ENCODE data around the gene OPCML.

Gene OPCML

DNA sequence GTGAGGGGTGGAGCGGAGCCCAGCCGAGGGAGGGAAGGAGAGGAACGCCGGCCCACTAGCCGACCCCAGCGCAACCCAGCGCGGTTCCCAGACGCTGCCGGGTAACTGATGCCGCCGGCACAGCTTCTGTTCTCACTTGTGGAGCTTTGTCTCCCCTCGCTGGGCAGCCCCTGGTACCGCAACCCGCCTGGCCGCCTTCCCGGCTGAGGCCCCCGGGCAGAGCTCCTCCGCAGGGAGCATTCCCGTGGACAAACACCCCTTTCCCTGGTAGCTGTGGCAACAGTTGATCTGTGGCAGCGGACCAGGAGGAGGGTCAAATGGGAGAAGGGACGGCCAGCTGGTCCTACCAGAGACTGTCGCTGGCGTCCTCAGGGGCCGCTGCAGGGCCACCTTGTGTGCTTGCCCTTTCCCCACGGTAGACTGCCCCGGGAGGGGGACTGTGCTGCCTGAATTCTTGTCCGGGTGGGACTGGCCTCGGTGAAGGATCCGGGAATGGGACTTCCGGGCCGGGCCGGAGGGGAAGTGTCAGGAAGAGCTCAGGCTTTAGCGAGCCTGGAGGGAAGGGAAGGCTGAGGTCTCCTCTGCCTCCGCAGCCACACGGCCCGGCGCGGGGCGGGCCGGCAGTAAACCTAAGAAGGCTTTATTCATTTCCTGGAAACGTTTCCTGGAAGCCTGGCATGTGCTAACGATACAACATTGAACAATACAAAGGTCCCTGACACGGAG lies 468.0 kb downstream of the OPCML start:
- no peak for DNase-seq

DNA sequence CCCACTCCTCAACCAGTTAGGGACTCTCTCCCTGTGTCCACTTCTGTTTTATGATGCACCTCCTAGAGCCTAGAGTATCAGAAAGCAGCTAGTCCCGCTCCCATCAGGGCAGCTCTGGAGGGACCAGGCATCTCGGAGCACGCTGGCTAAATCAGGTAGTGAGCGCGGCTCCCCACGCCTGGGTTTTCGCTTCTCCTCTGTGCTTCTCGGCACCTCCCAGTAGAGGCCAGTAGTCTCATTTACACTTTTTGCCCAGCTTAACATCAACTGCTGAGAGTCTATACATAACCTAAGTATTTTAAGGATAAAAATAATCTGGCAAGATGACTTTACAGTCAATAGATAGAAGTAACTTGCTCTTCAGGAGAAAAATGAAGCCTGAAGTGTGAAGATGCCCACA lies 473.8 kb downstream of the OPCML start:
- no peak for DNase-seq

DNA sequence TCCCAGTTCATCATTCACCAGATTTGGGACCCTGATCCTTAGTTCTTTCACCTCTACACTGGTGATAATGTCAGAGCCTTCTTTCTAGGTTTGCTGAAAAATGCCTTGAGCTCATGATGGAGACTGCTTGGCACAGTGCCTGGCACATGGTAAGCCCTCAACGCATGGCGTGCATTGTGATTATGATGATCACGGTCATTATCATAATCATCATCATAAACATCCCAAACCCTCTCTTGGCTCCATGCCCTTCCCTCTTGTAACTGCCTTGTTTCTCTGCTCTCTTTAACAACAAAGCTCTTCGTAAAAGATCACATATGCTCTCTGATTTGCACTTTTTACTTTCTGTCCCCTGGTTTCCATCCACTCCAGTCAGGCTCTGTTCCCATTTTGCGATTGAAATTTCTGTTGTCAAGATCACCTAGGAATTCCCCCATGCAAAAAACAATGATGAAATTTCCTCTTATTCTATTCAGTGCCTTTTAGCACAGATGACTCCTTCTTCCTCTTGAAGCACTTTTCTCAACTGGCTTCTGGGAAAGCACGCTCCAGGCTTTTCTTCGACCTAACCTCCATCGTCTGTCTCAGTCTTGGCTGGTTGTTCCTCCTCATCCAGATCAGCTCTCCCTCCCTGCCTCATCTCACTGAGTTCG lies 479.1 kb downstream of the OPCML start:
- DNase-seq: no peak

DNA sequence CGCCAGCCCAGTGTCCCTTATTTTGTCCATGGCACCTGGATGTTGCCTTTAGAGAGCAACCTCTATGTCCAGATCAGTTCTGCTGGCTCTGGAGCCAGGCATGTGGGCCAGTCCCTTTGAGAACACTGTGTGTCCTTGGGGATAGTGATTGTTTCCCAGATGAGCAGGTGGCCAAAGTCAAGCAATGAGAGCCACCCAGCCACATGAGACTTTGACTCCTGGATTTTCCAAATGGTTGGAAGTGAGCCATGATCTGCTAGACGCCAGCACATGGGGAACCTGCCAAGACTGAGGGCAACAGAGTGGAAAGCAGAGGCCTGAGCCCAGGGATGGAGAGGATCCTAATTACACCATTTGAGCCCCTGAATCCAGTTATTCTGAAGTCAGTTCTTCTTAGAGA lies 479.8 kb downstream of the OPCML start:
- no peak for DNase-seq

DNA sequence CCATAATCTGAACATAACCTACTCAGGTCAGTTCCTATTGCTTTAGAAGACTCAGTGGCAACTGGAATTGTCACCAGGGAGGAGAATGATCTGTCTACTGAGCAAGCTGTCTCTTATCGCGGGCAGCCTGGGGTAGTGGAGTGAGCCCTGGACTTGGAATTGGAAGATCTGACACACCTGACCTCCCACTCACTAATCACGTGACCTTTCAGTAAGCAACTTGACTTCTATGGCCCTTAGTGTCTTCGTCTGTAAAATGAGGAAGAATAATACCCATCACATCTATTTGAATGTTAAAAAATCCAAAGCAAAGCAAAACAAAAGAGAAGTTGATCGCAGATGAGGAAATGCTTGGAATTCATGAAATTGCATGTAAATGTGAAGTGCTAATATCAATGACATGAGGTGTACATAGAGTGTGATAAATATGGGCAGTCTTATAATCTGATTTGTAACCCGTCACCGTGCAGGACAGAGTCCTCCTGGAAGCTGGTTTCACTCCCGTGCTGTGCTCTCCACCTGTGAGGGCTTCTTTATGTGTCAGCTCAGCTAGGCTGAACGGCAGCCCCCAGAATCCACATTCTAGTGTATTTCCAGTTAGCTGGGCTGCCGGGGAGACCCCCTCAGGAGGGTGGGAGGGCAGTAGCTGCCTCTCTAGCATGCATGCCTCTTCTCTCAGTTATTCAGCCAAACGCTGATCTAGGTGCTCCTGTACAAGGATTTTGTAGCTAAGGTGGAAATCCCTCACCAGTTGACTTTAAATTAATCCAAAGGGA lies 482.9 kb downstream of the OPCML start:
- DNase-seq: no peak

DNA sequence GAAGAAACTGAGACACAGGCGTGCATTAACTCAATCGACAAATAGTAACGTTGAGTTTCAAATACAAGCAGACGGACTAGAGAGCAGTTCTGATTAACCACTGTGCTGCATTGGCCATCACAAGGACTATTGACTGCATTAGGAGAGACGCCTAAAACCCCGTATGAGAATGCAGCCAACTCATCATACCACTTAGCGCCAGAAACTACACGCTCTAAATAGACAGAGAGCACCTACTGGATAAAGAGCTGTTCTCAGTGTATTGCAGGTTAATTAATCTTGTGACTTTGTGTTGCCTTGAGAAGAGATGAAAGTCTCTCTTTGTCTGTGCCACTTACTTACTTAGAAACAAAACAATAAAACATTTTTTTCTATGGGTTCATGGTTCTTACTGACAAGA lies 484.0 kb downstream of the OPCML start:
- no peak for DNase-seq

DNA sequence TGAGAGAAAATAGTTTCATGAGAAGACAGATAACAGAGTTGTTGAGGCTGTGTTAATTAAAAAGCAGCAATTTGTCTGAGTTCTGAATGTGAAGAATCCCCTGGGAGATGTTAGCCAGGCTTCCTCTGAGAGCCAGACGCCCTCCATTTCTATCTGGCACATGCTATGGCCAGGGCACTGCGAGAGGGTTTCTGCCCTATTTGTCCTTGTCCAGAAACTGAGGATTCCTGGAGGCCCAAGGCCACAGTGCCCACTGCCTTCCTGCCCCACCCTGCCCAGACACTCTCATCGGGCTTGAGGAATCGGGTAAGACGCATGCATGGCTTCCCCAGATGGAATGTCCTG lies 484.6 kb downstream of the OPCML start:
- DNase-seq: no peak

DNA sequence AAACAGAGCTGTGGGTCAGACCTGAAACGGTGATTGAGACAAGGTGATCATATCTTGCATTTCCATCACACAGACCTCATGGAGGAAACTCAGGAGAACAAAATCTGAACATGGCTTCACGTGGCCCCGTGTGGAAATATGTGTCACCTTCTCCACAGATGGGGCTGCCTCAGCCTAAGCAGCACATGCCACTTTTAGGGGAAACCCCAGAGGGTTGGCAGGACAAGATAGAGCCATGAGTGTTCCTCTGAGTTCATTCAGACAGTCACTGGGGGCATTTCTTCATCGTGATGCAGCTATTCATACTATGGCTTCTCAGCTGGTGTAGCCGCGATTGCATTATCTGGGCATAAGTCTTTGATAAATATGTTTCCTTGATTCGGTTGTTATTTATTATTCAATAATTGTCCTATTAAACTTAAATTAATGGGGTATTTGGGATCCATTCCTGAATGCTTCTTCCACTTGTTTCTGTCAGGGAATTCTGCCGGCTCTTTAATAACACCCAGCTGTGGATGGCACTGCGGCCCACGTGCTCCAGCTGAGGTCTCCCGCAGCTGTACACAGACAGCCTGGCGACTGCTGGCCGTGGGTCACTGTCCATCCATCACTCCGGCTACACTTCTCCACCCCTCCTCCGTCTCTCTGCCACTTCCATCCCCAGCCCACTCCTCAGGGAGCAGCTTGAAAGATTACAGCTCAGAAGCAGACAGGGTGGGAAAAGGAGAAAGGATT lies 485.1 kb downstream of the OPCML start:
- DNase-seq: no peak

DNA sequence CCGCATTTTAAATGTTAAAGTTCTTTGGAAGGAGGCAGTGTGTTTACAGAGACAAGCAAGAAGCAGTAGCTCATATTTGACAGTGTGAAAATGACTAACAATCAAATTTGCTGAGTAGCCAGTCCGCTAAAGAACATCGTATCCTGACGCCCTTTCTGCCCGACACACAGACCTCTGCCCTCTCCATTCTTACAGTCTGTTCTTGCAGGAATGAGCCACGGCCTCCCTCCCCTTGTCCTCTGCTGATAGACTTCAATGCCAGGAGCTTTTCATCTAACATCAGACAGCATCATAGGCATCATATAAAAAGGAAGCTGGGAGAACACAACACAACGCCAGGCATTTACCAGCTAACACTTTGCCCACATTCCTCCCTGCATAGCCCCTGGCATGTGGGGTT lies 486.0 kb downstream of the OPCML start:
- DNase-seq: no peak

DNA sequence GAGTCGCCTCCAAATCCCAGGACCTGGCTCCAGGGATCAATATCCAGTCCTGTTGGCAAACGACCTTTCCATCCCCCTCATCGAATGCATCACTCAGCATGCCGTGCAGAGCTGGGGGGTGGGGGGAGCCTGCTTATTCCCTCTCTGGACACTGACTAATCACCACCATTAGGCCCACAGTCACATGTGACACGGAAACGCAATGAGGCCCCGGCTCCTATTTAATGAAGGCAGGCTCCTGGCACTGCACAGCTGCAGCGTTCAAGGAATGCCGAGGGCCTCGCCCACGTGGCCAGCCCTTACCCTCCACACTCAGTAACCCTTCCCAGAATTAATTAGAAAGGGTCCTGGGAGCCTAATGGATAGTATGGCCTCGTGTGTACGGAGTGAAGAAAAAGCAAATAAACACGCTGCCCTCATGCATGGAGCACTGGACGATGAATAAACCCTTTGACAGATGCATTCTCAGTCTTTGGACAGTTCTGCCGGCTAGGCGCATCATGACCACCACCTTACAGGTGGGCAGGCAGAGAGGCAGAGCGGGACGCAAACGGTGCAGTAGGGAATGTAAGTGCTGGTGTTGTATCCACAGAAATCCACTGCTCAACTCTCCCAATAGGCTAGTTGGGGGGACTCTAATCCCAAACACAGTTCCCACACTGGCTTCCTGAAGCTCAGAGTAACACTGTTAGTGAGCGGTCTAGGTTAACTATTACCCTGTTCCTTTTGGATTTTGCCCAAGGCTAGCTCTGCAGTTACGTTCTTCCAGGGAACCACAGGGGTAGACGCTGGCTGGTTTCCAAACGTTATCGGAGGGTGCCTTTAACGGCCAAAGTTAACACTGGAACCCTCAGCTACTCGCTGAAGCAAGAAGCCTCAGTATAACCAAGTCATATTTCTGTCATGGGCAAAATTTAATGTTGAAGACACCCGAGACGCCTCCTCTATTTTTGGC lies 490.1 kb downstream of the OPCML start:
- DNase-seq: no peak

DNA sequence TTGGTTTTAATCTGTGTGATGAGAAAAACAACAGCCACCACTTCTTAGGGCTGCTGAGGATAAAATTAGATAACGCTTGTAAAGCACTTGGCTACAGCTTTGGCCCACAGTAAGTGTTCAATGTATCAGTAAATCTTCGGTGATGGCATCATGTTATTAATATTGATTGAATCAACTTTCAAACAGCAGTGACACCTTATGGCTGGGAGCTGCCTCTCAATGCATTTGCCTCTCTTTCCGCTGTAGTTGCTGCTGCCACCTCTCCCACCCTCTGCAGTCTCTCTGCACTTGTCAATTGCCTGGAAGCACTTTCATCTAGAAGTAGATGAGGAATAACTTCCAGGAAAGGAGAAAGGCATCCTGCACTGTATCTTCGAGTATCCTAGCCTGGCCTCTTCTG lies 491.1 kb downstream of the OPCML start:
- no peak for DNase-seq

DNA sequence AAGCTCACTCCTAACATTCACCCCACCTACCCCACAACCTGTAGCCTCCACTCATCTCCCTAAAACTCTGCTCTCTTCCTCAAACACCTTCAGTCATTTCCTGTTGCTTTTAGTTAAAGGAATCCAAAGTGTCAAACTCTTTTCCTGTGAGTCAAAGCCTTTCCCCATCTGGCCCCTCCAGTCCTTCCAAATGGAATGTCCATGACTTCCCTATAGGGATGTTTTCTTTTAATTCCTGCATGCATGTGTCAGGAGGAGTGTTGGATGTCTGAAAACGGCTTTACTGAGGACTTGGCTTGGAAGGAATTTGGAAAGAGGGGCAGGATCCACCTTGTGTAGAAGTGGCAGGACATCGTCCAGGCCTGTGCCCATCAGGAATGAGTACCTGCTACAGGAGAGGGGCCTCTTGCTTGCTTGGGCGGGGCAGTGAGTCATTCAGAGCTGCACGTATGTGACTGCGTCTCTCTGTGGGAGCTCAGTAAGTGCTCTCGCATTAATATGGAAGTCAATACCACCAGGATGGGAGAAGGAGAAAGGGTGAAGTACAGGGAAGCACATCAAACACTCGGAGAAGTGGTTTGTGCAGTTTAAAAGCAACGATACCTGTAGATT lies 491.9 kb downstream of the OPCML start:
- no peak for DNase-seq

DNA sequence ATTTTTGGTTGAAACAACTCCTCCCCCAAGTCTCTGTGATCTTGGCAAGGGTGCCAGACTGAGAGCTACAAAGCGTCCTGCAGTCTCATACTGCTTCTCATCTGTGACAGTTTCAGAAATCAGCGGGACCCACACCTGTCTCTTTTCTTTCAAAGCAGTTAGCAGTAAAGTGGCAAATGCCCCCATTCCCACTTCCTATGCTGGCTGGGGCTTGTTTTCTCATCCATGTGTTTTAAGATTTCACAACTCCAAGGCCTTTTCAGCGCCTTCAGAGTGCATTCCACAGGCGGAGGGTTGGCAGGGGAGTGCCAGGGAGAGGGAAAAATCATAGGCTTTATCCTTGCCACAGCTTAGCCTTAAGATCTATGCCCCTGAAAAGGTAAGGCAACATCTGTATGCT lies 493.5 kb downstream of the OPCML start:
- no peak for DNase-seq

DNA sequence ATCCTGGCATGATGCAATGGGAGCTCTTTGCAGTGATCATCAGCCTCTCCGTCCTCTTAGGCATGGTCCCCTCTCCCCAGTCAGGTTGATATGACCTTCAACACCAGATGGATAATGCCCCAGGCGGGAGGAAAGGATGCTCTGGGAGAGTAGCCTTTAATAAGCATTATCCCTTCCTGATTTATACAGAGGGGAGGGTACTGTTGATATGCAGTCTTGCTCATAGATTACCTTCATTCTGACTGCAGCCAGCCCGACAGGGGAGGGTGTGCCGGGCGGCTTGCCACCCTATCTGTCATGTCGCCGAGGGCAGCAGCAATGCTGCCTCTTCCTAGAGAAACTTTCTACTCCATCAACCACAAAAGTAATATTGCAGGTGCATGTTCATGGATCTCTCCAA lies 497.4 kb downstream of the OPCML start:
- DNase-seq: no peak

DNA sequence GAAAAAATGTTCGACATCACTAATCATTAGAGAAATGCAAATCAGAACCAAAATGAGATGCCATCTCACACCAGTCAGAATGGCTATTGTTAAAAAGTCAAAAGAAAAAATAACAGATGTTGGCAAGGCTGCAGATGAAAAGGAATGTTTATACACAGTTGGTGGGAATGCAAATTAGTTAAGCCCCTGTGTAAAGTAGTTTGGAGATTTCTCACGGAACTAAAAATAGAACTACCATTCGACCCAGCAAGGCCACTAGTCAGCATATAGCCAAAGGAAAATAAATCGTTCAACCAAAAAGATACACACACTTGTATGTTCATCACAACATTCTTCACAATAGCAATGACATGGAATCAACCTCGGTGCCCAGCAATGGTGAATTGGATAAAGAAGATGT lies 503.2 kb downstream of the OPCML start:
- no peak for DNase-seq

DNA sequence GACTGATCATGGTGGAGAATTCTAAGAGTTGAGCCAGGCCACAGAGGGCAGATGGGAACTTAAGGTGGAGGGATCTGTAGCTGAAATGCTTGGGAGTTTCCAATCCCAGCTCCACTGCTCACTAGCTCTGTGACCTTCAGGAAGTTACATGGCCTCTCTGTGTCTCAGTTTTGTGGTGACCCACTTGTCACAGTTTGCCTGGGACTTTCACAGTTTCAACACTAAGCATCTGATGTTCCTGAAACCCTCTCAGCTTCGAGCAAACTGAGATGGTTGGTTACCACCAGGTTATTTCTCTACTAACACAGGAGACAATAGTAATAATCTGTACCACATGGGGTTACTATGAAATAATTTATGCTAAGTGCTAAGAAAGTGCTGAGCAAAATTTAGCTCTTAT lies 505.3 kb downstream of the OPCML start:
- DNase-seq: no peak

DNA sequence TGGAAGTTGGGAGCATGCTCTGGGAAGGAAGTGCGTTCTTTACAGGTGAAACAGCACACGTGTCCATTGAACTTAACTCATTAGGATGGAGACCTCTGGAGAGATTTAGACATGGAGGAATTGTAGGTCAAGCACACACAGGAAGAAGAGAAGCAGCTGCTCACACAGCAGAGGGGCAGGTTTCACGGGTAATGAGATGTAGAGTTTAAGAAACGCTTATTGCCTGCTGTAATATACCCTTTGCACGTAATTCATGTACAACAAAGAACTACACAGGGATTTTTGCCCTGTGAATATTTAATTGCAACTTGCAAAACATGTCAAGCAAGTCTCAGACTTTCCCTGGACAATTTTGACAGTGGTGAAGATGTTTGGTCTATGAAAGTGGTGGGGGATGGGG lies 508.0 kb downstream of the OPCML start:
- DNase-seq: no peak

DNA sequence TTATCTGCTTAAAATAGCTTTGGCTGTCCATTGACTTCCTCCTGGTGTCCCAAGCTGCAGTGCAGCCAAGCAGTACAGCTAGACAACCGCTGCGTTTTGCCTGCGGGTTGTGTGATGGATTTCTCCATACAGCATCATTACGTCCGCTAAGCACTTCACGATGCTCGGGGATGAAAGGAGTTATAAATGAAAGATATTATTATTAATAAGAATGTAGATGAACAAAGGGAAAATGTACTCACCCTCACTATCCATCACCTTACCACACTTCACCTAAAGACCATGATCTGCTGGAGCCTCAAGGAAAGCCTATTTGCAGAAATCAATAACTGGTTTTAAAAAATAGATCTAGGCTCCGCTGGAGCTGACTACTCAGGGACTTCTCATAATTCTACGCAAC lies 509.1 kb downstream of the OPCML start:
- DNase-seq: no peak

DNA sequence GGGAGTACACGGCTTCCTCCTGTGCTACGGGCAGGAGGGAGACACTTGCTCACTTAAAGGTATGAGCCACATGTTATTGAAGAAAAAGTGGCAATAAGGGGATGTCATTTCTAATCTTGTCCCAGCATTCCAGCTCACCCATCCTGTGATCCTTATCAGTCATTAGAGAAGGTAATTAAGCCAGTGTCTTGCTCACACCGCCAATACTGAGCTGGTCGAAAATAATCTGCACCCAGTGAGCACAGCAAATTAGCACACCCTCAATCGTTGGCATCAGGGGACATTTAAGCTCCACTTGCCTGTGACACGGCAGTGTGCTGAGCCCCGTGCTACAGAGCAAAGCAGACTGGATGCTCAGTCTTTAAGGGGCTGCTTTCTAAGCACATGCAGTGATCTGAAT lies 510.7 kb downstream of the OPCML start:
- DNase-seq: no peak

DNA sequence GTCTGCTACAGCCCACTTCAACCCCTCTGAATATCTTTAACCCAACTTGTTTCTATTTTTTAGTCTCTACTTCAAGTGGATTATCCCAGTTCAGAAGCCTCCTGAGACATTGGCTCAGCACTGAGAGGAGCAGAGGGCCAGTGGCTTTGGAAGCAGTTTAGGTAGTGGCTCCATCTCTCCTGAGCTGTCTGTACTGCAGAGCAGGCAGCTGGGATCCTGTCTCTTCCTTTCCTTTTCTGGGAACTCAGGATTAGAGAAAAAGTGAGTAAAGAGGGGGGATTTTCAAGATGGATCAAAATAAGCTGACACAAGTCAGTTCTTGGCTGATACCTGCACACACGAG lies 512.0 kb downstream of the OPCML start:
- no peak for DNase-seq

DNA sequence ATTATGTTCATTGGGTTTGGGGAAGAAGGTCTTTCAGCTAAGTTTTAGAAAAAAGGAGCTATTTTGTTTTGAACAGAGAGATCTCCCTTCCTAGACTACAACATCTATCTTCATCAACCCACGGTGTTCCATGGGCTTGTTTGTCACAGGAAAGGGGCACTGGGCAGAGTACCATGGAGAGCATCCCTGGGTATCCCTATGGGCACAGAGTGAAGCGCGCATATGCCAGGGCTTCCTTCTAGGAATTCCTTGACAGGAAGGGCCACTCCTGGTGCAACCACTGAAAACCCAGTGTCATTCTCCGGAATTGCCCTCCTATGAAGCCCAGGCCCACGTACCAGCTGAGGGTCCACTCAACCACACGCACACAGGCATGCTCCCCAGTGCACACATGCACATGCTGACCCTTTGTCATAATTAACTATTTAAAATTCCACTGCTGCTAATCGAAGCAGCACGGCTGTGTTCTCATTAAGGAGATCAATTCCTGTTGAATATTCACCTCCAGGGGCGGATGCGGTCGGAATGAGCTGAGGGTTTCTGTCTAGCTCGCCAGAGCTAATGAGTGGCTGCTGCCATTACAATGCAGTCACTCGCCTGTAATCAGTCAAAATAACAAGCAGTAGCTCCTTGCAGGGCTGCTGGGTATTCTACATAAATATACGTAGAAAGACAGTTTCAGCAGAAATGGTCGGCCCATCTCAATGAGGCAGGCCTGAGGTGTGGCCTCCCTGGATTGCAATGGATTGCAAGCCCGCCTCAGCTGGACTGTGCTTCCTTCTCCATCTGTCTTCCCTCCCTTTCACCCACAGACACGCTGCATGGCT lies 512.5 kb downstream of the OPCML start:
- DNase-seq: no peak

Measured in GDM1 (cell line).